Kidney epithelial cell (primary cell): ENCODE measurements around the gene TEKT5. TPM values are rescaled to one million over a fixed set of nuclear protein-coding genes. Genes with fewer than 3 reads are reported as not detected.

Experiments
- DNase-seq: peaks from one replicate; pipeline ENCODE4 v3.0.0-alpha.2; 2010; ENCODE audit warnings: low read depth
- H3K27me3 ChIP-seq: 2 replicates; pipeline ENCODE4 v1.6.0; 2011; ENCODE audit warnings: low read length; ENCODE audit not compliant: control insufficient read depth, insufficient read depth
- H3K36me3 ChIP-seq: 2 replicates; pipeline ENCODE4 v1.5.1; 2011; ENCODE audit warnings: low read length; ENCODE audit not compliant: control insufficient read depth, insufficient read depth
- H3K4me3 ChIP-seq: 2 replicates; pipeline ENCODE4 v1.5.1; 2011; ENCODE audit warnings: low read depth, mild to moderate bottlenecking, control low read depth, low read length
- total RNA-seq: library from RNA; depleted of rRNA; stranded (reverse); fragments of >200 nt; gene quantifications from 2 replicates; pipeline ENCODE4 v1.2.3, GENCODE V29; 2015
- TF ChIP-seq, protein P1 (sequence below): IDR thresholded peaks from 2 replicates; pipeline ENCODE4 v1.5.1; 2011; ENCODE audit warnings: mild to moderate bottlenecking, moderate library complexity, low read length, control low read depth, inconsistent platforms; ENCODE audit not compliant: insufficient read depth, poor library complexity, severe bottlenecking

The TEKT5 gene
- total RNA-seq, 1 donor from 2014 or later = 0.04 TPM

DNA sequence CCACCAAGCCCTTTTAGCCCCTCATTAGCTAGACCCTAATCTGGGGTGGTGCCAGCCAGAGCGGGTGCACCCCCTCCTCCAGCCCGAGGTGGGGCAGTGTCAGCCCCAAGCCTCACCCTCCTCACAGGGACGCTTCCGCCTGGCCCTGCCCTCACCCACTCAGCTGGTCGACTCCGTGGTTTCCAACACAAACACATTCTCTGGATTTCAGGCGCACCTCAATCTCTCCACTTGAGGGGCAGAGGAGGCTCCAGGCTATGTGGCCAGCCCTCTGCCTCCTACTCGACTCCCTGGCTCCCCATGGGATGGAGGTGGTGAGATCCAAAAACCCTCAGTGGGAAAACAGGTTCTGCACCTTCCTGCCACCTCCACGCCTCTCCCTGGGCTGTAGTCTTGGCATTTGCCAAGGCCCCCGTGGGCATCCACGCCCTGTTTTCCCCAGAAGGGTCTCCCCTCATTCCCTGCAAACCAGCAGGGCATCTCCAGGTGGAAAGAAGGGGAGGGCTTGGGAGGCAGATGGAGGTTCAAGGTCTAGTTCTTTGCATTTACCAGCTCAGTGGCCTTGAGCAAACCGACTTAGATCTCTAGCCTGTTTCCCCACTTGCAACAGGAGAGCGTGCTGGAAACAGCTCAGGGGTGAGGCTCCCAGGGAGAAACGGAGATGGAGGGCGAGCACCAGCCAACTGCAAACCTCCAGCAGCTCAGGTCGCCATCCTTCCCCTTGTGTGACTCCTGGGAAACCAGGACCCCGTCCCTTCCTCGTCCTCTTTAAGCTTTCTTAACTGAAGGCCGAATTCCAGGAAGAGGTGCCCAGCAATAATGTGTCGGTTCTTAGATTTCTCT is 116.0 kb downstream of the TEKT5 start:
- TF ChIP-seq, protein P1, sequence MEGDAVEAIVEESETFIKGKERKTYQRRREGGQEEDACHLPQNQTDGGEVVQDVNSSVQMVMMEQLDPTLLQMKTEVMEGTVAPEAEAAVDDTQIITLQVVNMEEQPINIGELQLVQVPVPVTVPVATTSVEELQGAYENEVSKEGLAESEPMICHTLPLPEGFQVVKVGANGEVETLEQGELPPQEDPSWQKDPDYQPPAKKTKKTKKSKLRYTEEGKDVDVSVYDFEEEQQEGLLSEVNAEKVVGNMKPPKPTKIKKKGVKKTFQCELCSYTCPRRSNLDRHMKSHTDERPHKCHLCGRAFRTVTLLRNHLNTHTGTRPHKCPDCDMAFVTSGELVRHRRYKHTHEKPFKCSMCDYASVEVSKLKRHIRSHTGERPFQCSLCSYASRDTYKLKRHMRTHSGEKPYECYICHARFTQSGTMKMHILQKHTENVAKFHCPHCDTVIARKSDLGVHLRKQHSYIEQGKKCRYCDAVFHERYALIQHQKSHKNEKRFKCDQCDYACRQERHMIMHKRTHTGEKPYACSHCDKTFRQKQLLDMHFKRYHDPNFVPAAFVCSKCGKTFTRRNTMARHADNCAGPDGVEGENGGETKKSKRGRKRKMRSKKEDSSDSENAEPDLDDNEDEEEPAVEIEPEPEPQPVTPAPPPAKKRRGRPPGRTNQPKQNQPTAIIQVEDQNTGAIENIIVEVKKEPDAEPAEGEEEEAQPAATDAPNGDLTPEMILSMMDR = no peak
- DNase-seq = no peak
- H3K36me3 ChIP-seq = no peaks in the 10 kb centered on the region
- H3K4me3 ChIP-seq = no peak overlapping the region
- no peaks in the 10 kb centered on the region for H3K27me3 ChIP-seq

Other genes starting within 250 kb of the TEKT5 start
- 1.2 and 1.4 TPM in 2 replicates for gene EMP2, start 114.3 kb downstream of the TEKT5 start, total RNA-seq
- gene NUBP1, start 48.9 kb upstream of the TEKT5 start, total RNA-seq = 26.0 and 27.6 TPM in 2 replicates
- gene TVP23A, start 123.9 kb upstream of the TEKT5 start, total RNA-seq = 0.21 and 0.62 TPM in 2 replicates
- gene CIITA, start 182.3 kb upstream of the TEKT5 start, total RNA-seq = 0.04 and 0.07 TPM in 2 replicates
- 60.1 and 62.5 TPM in 2 replicates for gene DEXI, start 247.5 kb upstream of the TEKT5 start, total RNA-seq
- gene CLEC16A, start 249.6 kb upstream of the TEKT5 start, total RNA-seq = 19.8 and 20.9 TPM in 2 replicates